Stimulated activated CD4-positive, alpha-beta T cell treated with anti-CD3 and anti-CD28 coated beads, Interleukin-4, amount 100 ng/mL, for 1 hour (primary cell): ENCODE data around the gene GPR89B.
"Not testable (repeated sequence)": the region's sequence is repeated elsewhere in the genome, so short reads cannot be mapped to it uniquely, and the experiment has no call there.

Source experiments
- DNase-seq: peaks from one replicate; pipeline ENCODE4 v3.0.0-alpha.2; 2020

The GPR89B gene

DNA sequence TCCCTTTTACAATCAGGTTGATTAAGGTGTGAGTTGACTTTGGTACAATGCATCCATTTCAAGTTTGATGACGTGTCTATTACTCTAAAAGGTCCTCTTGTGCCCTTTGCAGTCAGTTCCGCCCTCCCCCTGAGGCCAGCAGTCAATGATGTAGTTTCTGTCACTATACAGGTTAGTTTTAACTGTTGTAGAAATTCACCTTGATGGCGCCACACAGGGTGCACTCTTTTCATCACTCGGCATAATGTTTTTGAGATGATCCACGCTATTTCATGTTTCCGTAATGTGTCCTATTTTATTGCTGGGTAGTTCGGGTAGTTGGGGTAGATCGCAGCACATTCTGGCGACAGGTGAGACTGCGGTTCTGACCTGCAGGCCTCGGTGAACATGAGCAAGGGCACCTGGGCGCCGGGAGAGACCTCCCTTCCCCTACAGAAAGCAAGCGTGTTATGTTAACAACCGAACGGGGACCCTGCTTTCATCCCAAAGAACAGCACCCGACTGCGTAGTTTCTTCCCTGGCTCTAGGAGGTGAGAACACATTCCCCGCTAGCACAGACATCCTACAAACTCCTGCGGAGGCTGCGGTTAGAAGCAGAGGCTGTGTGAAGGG lies 109.7 kb downstream of the GPR89B start:
- not testable (repeated sequence) for DNase-seq

GRCh38 chr1:148038462-148039333 lies 110.5 kb downstream of the GPR89B start:
- DNase-seq = peak; percentile 42
